Chondrocyte (in vitro differentiated cells): ENCODE measurements around the gene SRRM5. TPM values are rescaled to one million over a fixed set of nuclear protein-coding genes. Genes with fewer than 3 reads are reported as not detected.

Experiments
- DNase-seq: peaks from one replicate; pipeline ENCODE4 v3.0.0; 2021; ENCODE audit warnings: mixed read lengths, low spot score
- H3K27ac Mint-ChIP-seq: one replicate; pipeline ENCODE4 v1.8.0; 2021; ENCODE audit warnings: mild to moderate bottlenecking, moderate library complexity, mixed read lengths; ENCODE audit not compliant: unreplicated experiment
- H3K27me3 Mint-ChIP-seq: 2 replicates; pipeline ENCODE4 v1.8.0; 2021; ENCODE audit warnings: low read depth, mixed read lengths
- H3K36me3 Mint-ChIP-seq: 2 replicates; pipeline ENCODE4 v1.8.0; 2021; ENCODE audit warnings: low read depth, mixed read lengths
- H3K4me1 Mint-ChIP-seq: 2 replicates; pipeline ENCODE4 v1.8.0; 2021; ENCODE audit warnings: low read depth, mild to moderate bottlenecking, mixed read lengths
- H3K4me3 Mint-ChIP-seq: one replicate; pipeline ENCODE4 v1.8.0; 2021; ENCODE audit warnings: mild to moderate bottlenecking, moderate library complexity, mixed read lengths; ENCODE audit not compliant: unreplicated experiment
- H3K9me3 Mint-ChIP-seq: 2 replicates; pipeline ENCODE4 v1.8.0; 2021; ENCODE audit warnings: low read depth, mixed read lengths
- CTCF ChIP-seq: fragments of 200-600 bp; sonication (generic); IDR thresholded peaks from 2 replicates; pipeline ENCODE4 v1.5.0; 2021; ENCODE audit warnings: antibody characterized with exemption, mild to moderate bottlenecking, moderate library complexity
- total RNA-seq: library from RNA; stranded (reverse); gene quantifications from 3 replicates; pipeline ENCODE4 v1.2.1, GENCODE V29; 2021

Gene SRRM5
- total RNA-seq, 1 donor from 2014 or later = 0.12 TPM

- H3K36me3 Mint-ChIP-seq = peaks cover 2% of the 10 kb centered on the region
- DNase-seq = no peak
- no peak overlapping the region for H3K4me3 Mint-ChIP-seq
- TF ChIP-seq CTCF = no peak
- H3K9me3 Mint-ChIP-seq = no peaks in the 10 kb centered on the region
- no peak overlapping the region for H3K27ac Mint-ChIP-seq
- no peaks in the 10 kb centered on the region for H3K27me3 Mint-ChIP-seq
- peaks cover 7% of the 10 kb centered on the region for H3K4me1 Mint-ChIP-seq
Measured at GRCh38 chr19:43569657-43570056, 42.2 kb upstream of the SRRM5 start.

- Mint-ChIP-seq H3K27ac (no peak overlapping the region), H3K9me3 (no peaks in the 10 kb centered on the region), H3K4me3 (no peak overlapping the region), H3K27me3 (no peaks in the 10 kb centered on the region), H3K4me1 (peaks cover 12% of the 10 kb centered on the region), H3K36me3 (peaks cover 2% of the 10 kb centered on the region)
- no peak for DNase-seq
- TF ChIP-seq CTCF = no peak
Measured at GRCh38 chr19:43570174-43570791, 41.6 kb upstream of the SRRM5 start.

- H3K27me3 Mint-ChIP-seq = no peaks in the 10 kb centered on the region
- no peaks in the 10 kb centered on the region for H3K9me3 Mint-ChIP-seq
- peaks cover 12% of the 10 kb centered on the region for H3K4me1 Mint-ChIP-seq
- H3K27ac Mint-ChIP-seq = no peak overlapping the region
- no peak overlapping the region for H3K4me3 Mint-ChIP-seq
- no peak for TF ChIP-seq CTCF
- no peak for DNase-seq
- H3K36me3 Mint-ChIP-seq = no peaks in the 10 kb centered on the region
Measured at GRCh38 chr19:43572171-43572588, 39.7 kb upstream of the SRRM5 start.

- Mint-ChIP-seq H3K4me3 (peak overlapping the region; percentile 95), H3K4me1 (peaks cover 12% of the 10 kb centered on the region), H3K9me3 (no peaks in the 10 kb centered on the region), H3K36me3 (no peaks in the 10 kb centered on the region), H3K27ac (peak overlapping the region; percentile 92), H3K27me3 (peaks cover 2% of the 10 kb centered on the region)
- no peak for DNase-seq
- TF ChIP-seq CTCF = no peak
Measured at GRCh38 chr19:43574424-43575155, 37.3 kb upstream of the SRRM5 start.

GRCh38 chr19:43575156-43575950 lies 36.5 kb upstream of the SRRM5 start, which contains the start of the genes PINLYP and XRCC1:
Gene PINLYP (plus strand): TSS chr19:43575801. CDS start chr19:43577192, 1,391 bp downstream.
Gene XRCC1 (minus strand): TSS chr19:43575527. CDS start chr19:43575458, 69 bp downstream.
- H3K36me3 Mint-ChIP-seq = no peaks in the 10 kb centered on the region
- H3K9me3 Mint-ChIP-seq = no peaks in the 10 kb centered on the region
- peaks cover 2% of the 10 kb centered on the region for H3K27me3 Mint-ChIP-seq
- H3K4me3 Mint-ChIP-seq = peak within 1 kb of the TSS; percentile 95
- peak; percentile 98 for DNase-seq
- peak within 1 kb of the TSS; percentile 92 for H3K27ac Mint-ChIP-seq
- TF ChIP-seq CTCF = no peak
- peaks cover 15% of the 10 kb centered on the region for H3K4me1 Mint-ChIP-seq
